GM12865 (cell line): ENCODE results near the gene BTRC.
"Not testable (repeated sequence)": the region's sequence is repeated elsewhere in the genome, so short reads cannot be mapped to it uniquely, and the experiment has no call there.

ENCODE experiments used
- DNase-seq: peaks from one replicate; pipeline ENCODE4 v3.0.0; 2010; ENCODE audit warnings: low read depth
- H3K4me3 ChIP-seq: 2 replicates; pipeline ENCODE4 v1.5.1; 2011; ENCODE audit warnings: mild to moderate bottlenecking, low read depth, low read length, control low read depth
- TF ChIP-seq, protein P1 (sequence below): IDR thresholded peaks from 2 replicates; pipeline ENCODE4 v1.5.1; 2011; ENCODE audit warnings: low read length, control low read depth, low read depth, inconsistent platforms; ENCODE audit not compliant: insufficient read depth; ENCODE audit errors: missing control alignments

Gene BTRC

DNA sequence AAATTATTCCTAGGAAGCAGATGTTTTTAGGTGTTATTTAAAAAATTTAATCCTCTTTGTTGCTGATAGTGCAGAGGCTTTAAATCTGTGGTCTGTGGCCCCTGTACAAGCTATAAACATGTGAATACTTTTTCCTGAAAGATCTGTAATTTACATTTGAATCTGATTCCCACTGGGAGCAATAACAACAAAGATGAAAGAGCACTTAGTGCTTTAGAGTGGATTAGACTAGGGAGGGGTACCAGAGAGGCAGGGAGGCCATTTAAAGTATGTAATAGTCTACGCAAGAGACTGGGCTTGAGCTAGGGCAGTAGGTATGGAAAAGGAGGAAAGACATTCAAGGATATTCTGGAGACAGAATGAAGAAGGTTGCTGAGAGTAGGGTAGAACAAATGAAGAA, 19.1 kb downstream of the BTRC start:
- TF ChIP-seq, protein P1, sequence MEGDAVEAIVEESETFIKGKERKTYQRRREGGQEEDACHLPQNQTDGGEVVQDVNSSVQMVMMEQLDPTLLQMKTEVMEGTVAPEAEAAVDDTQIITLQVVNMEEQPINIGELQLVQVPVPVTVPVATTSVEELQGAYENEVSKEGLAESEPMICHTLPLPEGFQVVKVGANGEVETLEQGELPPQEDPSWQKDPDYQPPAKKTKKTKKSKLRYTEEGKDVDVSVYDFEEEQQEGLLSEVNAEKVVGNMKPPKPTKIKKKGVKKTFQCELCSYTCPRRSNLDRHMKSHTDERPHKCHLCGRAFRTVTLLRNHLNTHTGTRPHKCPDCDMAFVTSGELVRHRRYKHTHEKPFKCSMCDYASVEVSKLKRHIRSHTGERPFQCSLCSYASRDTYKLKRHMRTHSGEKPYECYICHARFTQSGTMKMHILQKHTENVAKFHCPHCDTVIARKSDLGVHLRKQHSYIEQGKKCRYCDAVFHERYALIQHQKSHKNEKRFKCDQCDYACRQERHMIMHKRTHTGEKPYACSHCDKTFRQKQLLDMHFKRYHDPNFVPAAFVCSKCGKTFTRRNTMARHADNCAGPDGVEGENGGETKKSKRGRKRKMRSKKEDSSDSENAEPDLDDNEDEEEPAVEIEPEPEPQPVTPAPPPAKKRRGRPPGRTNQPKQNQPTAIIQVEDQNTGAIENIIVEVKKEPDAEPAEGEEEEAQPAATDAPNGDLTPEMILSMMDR: no peak
- no peak for DNase-seq
- H3K4me3 ChIP-seq: no peak overlapping the region

DNA sequence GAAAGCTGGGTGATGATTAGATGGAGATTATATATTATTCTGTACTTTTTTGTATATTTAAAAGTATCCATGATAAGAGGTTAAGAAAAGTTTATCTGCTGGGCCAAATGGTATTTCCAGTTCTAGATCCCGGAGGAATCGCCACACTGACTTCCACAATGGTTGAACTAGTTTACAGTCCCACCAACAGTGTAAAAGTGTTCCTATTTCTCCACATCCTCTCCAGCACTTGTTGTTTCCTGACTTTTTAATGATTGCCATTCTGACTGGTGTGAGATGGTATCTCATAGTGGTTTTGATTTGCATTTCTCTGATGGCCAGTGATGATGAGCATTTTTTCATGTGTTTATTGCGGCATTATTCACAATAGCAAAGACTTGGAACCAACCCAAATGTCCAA, 20.0 kb downstream of the BTRC start:
- DNase-seq, H3K4me3 ChIP-seq: not testable (repeated sequence)

DNA sequence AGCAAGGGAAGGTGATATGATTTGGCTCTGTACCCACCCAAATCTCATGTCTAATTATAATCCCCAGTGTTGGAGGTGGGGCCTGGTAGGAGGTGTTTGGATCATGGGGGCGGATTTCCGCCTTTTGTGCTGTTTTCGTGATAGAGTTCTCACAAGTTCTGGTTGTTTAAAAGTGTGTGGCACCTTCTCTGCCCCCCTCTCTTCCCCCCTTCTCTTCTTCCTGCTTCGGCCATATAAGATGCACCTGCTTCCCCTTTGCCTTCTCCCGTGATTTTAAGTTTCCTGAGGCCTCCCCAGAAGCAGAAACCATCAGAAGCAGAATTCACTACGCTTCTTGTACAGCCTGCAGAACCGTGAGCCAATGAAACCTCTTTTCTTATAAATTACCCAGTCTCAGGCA, 21.1 kb downstream of the BTRC start:
- TF ChIP-seq, protein P1: no peak
- DNase-seq: no peak
- H3K4me3 ChIP-seq: no peak overlapping the region

DNA sequence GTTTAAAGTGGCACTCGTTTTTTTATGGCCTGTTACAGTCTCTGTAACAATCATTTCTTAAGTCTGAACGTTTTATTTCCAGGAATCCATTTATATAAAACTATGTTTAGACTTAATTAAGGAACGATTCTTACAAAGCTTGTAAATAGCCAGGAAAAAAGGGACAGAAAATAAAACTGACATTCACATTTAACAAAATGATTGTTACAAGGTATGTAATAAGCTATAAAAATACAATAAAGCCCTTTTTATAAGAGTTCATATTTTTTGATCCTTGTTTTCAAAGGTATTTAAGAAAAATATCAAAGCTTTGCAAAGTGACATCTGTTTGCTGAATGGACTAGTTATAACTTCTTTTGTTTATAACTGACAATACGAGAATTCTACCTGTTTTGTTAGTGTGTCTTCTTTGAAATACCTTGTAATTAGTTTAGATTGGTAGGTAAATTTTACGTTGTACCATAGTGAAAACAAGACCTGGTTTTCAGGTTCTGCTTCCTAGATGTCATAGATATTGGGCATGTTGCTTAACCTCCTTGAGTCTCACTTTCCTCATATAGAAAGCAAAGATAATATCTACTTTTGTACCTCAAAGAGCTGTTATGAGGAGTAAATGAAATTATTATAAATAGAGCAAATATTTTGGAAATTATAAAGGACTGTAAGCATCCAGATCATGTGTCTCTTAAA, 25.8 kb downstream of the BTRC start:
- no peak for DNase-seq
- TF ChIP-seq, protein P1: no peak
- no peak overlapping the region for H3K4me3 ChIP-seq

DNA sequence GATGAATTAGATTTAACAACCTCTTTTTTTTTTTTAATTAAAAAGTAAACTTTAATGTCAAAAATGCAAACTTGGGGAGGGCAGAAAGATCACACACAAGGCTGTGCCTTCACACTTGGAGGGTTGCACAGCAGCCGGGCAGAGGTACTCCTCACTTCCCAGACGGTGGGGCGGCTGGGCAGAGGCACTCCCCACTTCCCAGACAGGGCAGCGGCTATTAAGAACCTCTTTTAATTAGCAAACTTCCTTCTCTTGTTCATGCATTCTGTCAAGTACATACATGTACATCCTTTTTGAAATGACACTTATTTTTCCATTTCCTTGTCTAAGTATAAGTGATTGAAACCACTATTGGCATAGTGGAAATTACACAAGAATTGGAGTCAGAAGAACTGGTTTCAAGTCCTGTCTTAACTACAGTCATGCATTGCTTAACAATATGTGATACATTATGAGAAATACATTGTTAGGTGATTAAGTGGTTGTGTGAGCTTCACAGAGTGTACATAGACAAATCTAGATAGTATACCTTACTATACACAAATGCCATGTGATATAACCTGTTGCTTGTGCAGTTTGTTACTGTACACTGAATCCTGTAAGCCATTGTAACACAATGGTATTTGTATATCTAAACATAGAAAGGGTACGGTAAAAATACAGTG, 26.5 kb downstream of the BTRC start:
- DNase-seq: no peak

DNA sequence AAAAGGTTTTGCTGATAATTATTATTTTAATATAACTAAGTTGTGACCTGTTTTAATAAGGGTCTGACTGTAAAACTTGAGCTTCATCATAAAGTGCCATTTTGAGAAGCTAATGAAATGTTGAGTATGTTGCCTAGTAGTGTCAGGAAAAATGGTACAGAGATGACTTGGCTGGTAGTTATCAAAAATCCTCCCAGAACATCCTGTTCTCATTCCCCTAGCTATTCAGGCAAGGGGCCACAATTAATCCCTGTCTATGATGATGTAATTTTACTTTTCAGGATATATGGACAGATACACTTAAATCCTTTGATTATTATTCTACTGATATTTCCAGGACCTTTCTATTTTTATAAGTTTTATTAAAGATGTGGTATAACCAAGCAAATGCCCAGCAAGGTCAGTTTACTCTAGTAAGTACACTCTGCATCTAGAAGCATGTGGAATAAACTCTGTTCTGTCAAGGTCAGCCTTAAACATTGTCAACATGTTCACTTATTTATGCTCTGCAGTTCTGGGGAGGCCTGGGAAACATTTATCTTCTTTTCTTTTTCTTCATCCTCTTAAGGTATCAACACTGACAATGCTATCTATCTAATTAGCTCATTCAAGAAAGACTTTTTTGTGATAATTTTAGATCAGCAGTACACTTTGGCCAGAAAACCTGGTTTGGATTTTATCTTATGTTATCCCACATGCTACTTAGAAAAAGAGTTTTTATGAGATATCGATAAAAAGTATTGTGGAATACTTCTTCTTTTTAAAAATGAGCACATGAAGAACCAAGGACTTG, 32.1 kb downstream of the BTRC start:
- DNase-seq: no peak
- TF ChIP-seq, protein P1: no peak
- no peak overlapping the region for H3K4me3 ChIP-seq

More for the DNA sequence above, 26.5 kb downstream of the BTRC start:
- TF ChIP-seq, protein P1: no peak
- H3K4me3 ChIP-seq: no peak overlapping the region

DNA sequence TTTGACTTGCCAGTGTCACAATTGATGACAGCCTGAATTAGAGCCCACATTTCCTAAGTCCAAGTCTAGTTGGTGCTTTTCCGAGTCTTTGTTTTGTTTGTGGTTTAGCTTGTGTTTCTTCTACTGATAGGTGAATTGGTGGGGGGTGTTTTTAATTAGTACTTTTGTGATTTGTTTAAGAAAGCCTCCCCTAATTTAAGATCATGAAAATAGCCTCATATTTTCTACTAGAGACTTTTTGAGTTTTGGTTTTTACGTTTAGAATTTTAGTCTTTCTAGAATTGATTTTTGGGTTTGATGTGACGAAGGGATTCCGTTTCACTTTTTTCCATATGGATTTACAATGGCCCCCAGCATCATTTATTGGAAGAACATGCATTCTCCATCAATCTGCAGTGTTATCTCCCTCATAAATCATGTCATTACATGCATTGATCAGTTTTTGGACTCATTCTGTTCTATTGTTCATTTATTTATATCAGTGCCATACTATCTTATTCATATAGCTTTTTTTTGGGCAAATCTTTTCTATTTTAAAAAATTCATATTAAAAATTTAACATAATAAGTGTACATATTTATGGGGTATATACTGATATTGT, 32.8 kb downstream of the BTRC start:
- DNase-seq: no peak
- TF ChIP-seq, protein P1: no peak
- H3K4me3 ChIP-seq: no peak overlapping the region
